Midbrain (tissue), 1 donor: Measurements from ENCODE around the gene IFT22.
"Not testable (repeated sequence)": the region's sequence is repeated elsewhere in the genome, so short reads cannot be mapped to it uniquely, and the experiment has no call there.

Source experiments
- DNase-seq: peaks from one replicate; lab custom pipeline; 2025; lab: John Stamatoyannopoulos, UW

Gene IFT22

GRCh38 chr7:101321491-101322401, at the start of gene IFT22:
TSS of gene IFT22 (minus strand) at chr7:101321812. CDS start at chr7:101321709, 103 bp downstream.
- peak; percentile 91 for DNase-seq

GRCh38 chr7:101370836-101371235, 49.2 kb upstream of the IFT22 start:
- no peak for DNase-seq

GRCh38 chr7:101368422-101369165, 47.0 kb upstream of the IFT22 start:
- DNase-seq: no peak

GRCh38 chr7:101367676-101368075, 46.1 kb upstream of the IFT22 start:
- no peak for DNase-seq

GRCh38 chr7:101365956-101366355, 44.3 kb upstream of the IFT22 start:
- no peak for DNase-seq

GRCh38 chr7:101363734-101364374, 42.2 kb upstream of the IFT22 start:
- peak; percentile 63 for DNase-seq

DNA sequence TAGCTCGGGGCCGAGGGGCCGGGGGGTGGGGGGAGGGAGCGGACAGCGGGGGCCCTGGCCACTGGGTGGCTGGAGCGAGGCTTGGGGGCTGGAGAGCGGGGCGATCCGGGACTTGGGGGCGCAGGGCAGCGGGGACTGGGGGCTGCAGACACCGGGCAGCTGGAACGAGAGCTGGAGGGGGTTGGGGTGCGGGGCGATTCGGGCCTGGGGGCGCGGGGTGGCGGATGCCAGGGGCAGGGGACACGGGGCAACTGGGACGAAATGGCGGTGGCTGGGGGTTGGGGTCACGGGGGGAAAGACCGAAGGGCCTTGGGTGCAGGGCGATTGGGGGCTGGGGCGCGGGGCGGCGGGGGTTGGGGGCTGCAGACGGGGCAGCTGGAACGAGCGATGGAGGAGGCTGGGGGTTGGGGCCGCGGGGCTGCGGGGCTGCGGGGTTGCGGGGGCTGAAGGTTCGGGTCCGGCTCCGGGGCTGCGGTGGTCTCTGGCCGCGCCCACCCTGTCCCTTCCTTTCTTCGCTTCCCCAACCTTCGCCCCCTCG, 41.7 kb upstream of the IFT22 start:
- no peak for DNase-seq

- no peak for DNase-seq
Measured at GRCh38 chr7:101362334-101363195, 41.0 kb upstream of the IFT22 start, which contains the start of gene COL26A1. TSS of gene COL26A1 (plus strand) at chr7:101362875. CDS start at chr7:101363033, 158 bp downstream.

GRCh38 chr7:101357433-101357832, 35.8 kb upstream of the IFT22 start:
- DNase-seq: no peak

DNA sequence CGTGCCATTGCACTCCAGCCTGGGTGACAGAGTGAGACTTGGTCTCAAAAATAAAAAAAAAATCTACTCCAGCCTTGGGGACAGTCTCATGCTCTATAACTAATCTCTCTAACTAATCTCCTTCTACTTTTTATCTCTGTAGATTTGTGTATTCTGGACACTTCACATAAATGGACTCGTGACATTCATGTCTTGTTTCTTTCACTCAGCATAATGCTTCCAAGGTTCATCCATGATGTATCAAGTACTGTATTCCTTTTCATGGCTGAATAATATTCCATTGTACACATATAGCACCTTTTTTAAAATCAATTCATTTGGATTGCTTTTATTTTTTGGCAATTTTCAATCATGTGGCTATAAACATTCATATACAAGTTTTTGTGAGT, 31.3 kb upstream of the IFT22 start:
- DNase-seq: no peak

GRCh38 chr7:101349300-101349699, 27.7 kb upstream of the IFT22 start:
- DNase-seq: not testable (repeated sequence)

DNA sequence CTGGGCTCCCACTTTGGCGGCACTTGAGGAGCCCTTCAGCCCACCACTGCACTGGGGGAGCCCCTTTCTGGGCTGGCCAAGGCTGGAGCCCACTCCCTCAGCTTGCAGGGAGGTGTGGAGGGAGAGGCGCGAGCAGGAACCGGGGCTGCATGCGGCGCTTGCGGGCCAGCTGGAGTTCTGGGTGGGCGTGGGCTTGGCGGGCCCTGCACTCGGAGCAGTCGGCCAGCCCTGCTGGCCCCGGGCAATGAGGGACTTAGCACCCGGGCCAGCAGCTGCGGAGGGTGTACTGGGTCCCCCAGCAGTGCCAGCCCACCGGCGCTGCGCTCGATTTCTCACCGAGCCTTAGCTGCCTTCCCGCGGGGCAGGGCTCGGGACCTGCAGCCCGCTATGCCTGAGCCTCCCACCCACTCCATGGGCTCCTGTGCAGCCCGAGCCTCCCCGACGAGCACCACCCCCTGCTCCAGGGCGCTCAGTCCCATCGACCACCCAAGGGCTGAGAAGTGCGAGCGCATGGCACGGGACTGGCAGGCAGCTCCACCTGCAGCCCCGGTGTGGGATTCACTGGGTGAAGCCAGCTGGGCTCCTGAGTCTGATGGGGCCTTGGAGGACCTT, 26.9 kb upstream of the IFT22 start:
- not testable (repeated sequence) for DNase-seq

DNA sequence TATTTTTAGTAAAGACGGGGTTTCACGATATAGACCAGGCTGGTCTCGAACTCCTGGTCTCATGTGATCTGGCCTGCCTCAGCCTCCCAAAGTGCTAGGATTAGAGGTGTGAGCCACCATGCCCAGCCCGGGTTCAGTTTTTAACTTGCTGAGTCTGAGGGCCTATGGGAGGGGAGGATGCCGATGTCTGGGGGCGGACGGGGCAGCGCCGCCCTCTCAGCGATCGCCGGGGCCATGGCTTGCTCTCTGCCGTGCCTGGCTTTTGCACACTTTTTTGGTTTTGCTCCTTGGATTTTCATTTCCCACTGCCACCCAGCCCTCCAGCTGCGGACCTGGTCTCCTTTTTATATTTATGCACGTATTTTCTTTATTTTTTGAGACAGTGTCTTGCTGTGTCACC, 25.9 kb upstream of the IFT22 start:
- no peak for DNase-seq

DNA sequence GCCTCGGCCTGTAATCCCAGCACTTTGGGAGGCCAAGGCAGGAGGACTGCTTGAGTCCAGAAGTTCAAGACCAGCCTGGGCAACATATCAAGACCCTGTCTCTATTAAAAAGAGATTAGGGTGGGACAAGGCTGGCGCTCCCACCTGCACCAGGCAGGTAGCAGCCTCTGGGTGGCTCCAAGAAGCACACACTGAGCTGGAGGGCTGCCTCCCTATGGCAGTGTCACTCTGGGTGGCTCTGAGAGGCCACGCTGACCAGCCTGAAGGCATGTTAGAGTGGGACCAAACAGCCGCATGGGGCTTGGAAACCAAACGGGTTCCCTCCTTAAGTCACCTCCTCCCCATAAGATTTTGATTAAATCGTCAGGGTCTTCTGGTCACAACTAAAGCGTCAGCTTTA, 21.3 kb upstream of the IFT22 start:
- no peak for DNase-seq

GRCh38 chr7:101340379-101340778, 18.8 kb upstream of the IFT22 start:
- DNase-seq: no peak

DNA sequence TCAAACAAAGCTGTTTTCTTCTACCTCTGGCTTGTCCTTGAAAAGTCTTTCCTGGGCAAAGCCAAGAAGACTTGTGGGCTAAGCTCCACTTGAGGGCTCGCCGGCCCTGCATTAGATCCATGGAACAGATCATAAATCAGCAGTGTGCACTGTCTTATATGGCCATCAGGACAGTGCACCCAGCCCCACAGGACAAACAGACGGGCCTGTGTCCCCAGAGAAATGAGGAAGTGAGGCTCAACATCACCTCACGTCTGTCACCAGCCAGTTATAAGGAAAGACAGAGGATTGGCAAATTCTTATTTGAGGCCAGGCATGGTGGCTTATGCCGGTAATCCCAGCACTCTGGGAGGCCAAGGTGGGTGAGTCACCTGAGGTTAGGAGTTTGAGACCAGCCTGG, 12.3 kb upstream of the IFT22 start:
- DNase-seq: no peak

- DNase-seq: no peak
Measured at GRCh38 chr7:101332026-101332425, 10.4 kb upstream of the IFT22 start.

DNA sequence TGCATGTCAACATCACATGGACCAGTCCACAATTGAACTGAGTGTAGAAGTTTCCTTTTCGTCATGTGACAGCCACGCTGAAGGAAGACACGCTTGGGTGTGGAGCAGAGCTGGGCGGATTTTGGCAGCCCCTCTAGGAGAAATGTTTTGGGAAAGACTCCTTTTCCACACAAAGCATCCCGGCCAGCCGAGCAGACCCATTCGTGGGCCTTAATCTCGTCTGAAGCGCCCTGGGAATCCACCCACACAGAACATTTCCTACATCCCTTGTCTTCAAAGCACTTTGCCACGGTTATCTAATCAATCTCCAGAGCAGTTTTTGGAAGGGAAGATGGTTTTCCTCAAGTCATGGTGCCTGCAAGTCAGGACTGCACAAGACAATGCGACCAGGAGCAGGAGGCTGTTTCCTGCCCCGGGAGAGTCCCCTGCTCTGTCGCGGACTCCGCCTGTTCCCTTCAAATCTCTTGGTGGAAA, 8.4 kb upstream of the IFT22 start:
- DNase-seq: no peak

GRCh38 chr7:101328159-101328558, 6.5 kb upstream of the IFT22 start:
- DNase-seq: no peak

GRCh38 chr7:101319401-101319800, 2.2 kb downstream of the IFT22 start:
- no peak for DNase-seq

- DNase-seq: peak; percentile 8
Measured at GRCh38 chr7:101315336-101315735, 6.3 kb downstream of the IFT22 start.
